Measurements from ENCODE around the gene DDX6.

GRCh38 chr11:118734031-118734430 lies 56.9 kb downstream of the DDX6 start:
- TF ChIP-seq ZBTB33 (IDR thresholded peaks at IDR 0.05), result no peak
- TF ChIP-seq CTCF (IDR thresholded peaks at IDR 0.05; ENCODE audit: low read depth, low read length, missing input control), result no peak
- no peak for TF ChIP-seq YY1 (IDR thresholded peaks at IDR 0.05)
- TF ChIP-seq EGR1 (IDR thresholded peaks at IDR 0.05; ENCODE audit: low read depth in 2 of 2), result no peak
- TF ChIP-seq ATF3 (IDR thresholded peaks at IDR 0.05), result no peak
- TF ChIP-seq MAX (IDR thresholded peaks at IDR 0.05), result no peak
- TF ChIP-seq REST (IDR thresholded peaks at IDR 0.05), result no peak
- no peak for TF ChIP-seq TAF1 (conservative IDR thresholded peaks at IDR 0.05)
- TF ChIP-seq RXRA (IDR thresholded peaks at IDR 0.05), result no peak
- no peak for TF ChIP-seq HNF4G (IDR thresholded peaks at IDR 0.05)

Measured in liver (tissue), 3 donors.